ENCODE data around the gene GMEB2. TPM values are rescaled to one million over a fixed set of nuclear protein-coding genes. Genes with fewer than 3 reads are reported as not detected.
A peak's percentile ranks its signal among the peaks of the same experiment; 100 is the strongest.
"Not testable (repeated sequence)": the region's sequence is repeated elsewhere in the genome, so short reads cannot be mapped to it uniquely, and the experiment has no call there.

GMEB2 gene, protein sequence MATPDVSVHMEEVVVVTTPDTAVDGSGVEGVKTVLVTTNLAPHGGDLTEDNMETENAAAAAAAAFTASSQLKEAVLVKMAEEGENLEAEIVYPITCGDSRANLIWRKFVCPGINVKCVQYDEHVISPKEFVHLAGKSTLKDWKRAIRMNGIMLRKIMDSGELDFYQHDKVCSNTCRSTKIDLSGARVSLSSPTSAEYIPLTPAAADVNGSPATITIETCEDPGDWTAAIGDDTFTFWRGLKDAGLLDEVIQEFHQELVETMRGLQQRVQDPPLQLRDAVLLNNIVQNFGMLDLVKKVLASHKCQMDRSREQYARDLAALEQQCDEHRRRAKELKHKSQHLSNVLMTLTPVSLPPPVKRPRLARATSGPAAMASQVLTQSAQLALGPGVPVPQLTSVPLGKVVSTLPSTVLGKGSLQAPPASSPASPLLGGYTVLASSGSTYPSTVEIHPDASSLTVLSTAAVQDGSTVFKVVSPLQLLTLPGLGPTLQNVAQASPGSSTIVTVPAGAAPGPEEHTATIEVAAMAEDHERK
- 11.2 TPM for total RNA-seq (ENCODE audit: unreplicated experiment)
- long read RNA-seq, full-length matches to known transcripts: 3 of 3 reads
- long read RNA-seq, partial matches to known transcripts: 0 of 3 reads
- long read RNA-seq, other reads (novel, unspliced or antisense): 0 of 3 reads

- peak; percentile 68 for DNase-seq (ENCODE audit: low spot score)
- H3K27ac Mint-ChIP-seq (ENCODE audit: unreplicated experiment): peak within 1 kb of the TSS; percentile 84
- peaks cover 22% of the 10 kb centered on the region for H3K4me1 Mint-ChIP-seq (ENCODE audit: unreplicated experiment)
- peak within 1 kb of the TSS; percentile 82 for H3K4me3 Mint-ChIP-seq (ENCODE audit: unreplicated experiment)
- no peak for TF ChIP-seq CTCF (IDR thresholded peaks at IDR 0.05; ENCODE audit: unreplicated experiment)
- H3K36me3 Mint-ChIP-seq (ENCODE audit: low read depth, unreplicated experiment): peaks cover 9% of the 10 kb centered on the region
- no peaks in the 10 kb centered on the region for H3K9me3 Mint-ChIP-seq (ENCODE audit: unreplicated experiment)
- H3K27me3 Mint-ChIP-seq (ENCODE audit: unreplicated experiment): peaks cover 7% of the 10 kb centered on the region
Measured at GRCh38 chr20:63626424-63627128, at the start of gene GMEB2. Gene GMEB2, minus strand, starts transcription at chr20:63627101. Its CDS starts 7,704 bp downstream, at chr20:63619397.

DNA sequence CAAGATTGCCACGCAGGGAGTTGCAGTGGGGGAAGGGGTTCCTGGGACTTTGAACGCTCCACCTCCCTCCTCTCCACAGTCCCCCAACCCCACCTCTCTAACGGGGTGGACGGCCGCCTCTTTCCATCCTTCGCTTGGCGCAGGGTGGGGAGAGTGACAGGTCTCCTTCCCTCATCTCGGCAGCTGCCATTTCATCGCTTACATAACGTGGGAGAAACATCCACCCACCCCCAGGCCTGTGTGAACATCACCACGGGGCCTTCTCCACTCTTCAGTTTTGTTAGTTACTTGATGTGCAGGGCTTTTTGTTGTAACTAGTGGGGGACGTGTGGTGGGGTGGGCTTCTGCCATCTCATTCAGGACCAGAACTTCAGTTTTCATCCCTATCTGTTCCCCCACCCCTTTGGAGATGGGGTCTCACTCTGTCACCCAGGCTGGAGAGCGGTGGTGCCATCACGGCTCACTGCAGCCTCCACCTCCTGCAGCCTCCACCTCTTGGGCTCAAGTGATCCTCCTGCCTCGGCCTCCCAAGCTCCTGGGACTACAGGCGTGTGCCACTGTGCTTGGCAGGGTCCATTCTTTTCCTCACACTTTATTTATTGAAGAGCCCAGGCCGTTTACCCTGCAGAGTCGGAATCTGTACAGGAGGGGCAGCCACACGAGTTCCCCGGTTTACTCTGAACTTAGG lies 48.9 kb upstream of the GMEB2 start:
- Mint-ChIP-seq H3K9me3 (ENCODE audit: unreplicated experiment) (no peaks in the 10 kb centered on the region), H3K4me1 (ENCODE audit: unreplicated experiment) (no peaks in the 10 kb centered on the region), H3K4me3 (ENCODE audit: unreplicated experiment) (no peak overlapping the region), H3K27me3 (ENCODE audit: unreplicated experiment) (peaks cover 2% of the 10 kb centered on the region), H3K27ac (ENCODE audit: unreplicated experiment) (no peak overlapping the region), H3K36me3 (ENCODE audit: low read depth, unreplicated experiment) (peaks cover 13% of the 10 kb centered on the region)
- no peak for TF ChIP-seq CTCF (IDR thresholded peaks at IDR 0.05; ENCODE audit: unreplicated experiment)
- DNase-seq (ENCODE audit: low spot score): no peak

DNA sequence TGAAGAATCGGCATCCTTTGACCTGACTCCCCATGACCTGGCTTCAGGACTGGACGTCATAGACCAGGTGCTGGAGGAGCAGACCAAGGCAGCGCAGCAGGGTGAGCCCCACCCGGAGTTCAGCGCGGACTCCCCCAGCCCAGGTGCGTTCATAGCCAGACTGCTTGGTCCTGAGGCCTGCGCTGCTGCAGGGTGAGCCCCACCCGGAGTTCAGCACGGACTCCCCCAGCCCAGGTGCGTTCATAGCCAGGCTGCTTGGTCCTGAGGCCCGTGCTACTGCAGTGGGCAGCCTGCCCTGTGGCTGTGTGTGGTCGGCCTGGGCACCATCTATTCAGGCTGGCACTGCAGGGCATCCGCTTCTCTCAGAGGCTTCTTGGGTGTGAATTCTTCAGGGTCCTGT lies 47.0 kb upstream of the GMEB2 start:
- no peak for DNase-seq (ENCODE audit: low spot score)
- H3K36me3 Mint-ChIP-seq (ENCODE audit: low read depth, unreplicated experiment): peaks cover 18% of the 10 kb centered on the region
- H3K27ac Mint-ChIP-seq (ENCODE audit: unreplicated experiment): no peak overlapping the region
- no peak overlapping the region for H3K4me3 Mint-ChIP-seq (ENCODE audit: unreplicated experiment)
- peaks cover 2% of the 10 kb centered on the region for H3K27me3 Mint-ChIP-seq (ENCODE audit: unreplicated experiment)
- no peak for TF ChIP-seq CTCF (IDR thresholded peaks at IDR 0.05; ENCODE audit: unreplicated experiment)
- no peaks in the 10 kb centered on the region for H3K4me1 Mint-ChIP-seq (ENCODE audit: unreplicated experiment)
- no peaks in the 10 kb centered on the region for H3K9me3 Mint-ChIP-seq (ENCODE audit: unreplicated experiment)

GRCh38 chr20:63672666-63673065 lies 45.8 kb upstream of the GMEB2 start:
- Mint-ChIP-seq H3K4me3 (ENCODE audit: unreplicated experiment) (no peak overlapping the region), H3K27ac (ENCODE audit: unreplicated experiment) (no peak overlapping the region), H3K36me3 (ENCODE audit: low read depth, unreplicated experiment) (peaks cover 21% of the 10 kb centered on the region), H3K27me3 (ENCODE audit: unreplicated experiment) (peaks cover 2% of the 10 kb centered on the region), H3K9me3 (ENCODE audit: unreplicated experiment) (no peaks in the 10 kb centered on the region), H3K4me1 (ENCODE audit: unreplicated experiment) (no peaks in the 10 kb centered on the region)
- no peak for TF ChIP-seq CTCF (IDR thresholded peaks at IDR 0.05; ENCODE audit: unreplicated experiment)
- no peak for DNase-seq (ENCODE audit: low spot score)

DNA sequence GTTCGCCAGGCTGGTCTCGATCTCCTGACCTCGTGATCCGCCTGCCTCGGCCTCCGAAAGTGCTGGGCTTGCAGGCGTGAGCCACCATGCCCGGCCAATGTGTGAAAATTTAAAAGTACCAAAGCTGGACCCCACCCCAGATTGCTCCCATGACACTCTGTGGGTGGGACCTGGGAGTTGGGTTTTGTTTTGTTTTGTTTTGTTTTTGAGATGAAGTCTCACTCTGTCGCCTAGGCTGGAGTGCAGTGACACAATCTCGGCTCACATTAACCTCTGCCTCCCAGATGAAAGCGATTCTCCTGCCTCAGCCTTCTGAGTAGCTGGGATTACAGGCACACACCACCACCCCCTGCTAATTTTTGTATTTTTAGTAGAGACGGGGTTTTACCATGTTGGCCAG lies 44.8 kb upstream of the GMEB2 start:
- not testable (repeated sequence) for H3K27me3 Mint-ChIP-seq (ENCODE audit: unreplicated experiment); H3K27ac Mint-ChIP-seq (ENCODE audit: unreplicated experiment); H3K4me3 Mint-ChIP-seq (ENCODE audit: unreplicated experiment); DNase-seq (ENCODE audit: low spot score); H3K9me3 Mint-ChIP-seq (ENCODE audit: unreplicated experiment); H3K4me1 Mint-ChIP-seq (ENCODE audit: unreplicated experiment)
- peaks cover 21% of the 10 kb centered on the region for H3K36me3 Mint-ChIP-seq (ENCODE audit: low read depth, unreplicated experiment)

Data from endothelial cell (in vitro differentiated cells).